ENCODE data around the gene COX6B2.

The COX6B2 gene

GRCh38 chr19:55345101-55345817 is 9.3 kb downstream of the COX6B2 start:
- H3K4me3 ChIP-seq (replicated peaks in 1 of 2; ENCODE audit: low read depth in 2 of 2, low read length in 2 of 2), result no peak overlapping the region
- no peak for DNase-seq (ENCODE audit: low read depth in 2 of 2)
- no peak for TF ChIP-seq CTCF (IDR thresholded peaks at IDR 0.05; ENCODE audit: low read depth, low read length)

GRCh38 chr19:55344444-55344843 is 10.1 kb downstream of the COX6B2 start:
- H3K4me3 ChIP-seq (replicated peaks in 1 of 2; ENCODE audit: low read depth in 2 of 2, low read length in 2 of 2), result no peak overlapping the region
- no peak for DNase-seq (ENCODE audit: low read depth in 2 of 2)
- no peak for TF ChIP-seq CTCF (IDR thresholded peaks at IDR 0.05; ENCODE audit: low read depth, low read length)

GRCh38 chr19:55341595-55342531 is 12.7 kb downstream of the COX6B2 start:
- TF ChIP-seq CTCF (IDR thresholded peaks at IDR 0.05; ENCODE audit: low read depth, low read length), result no peak
- no peak overlapping the region for H3K4me3 ChIP-seq (replicated peaks in 1 of 2; ENCODE audit: low read depth in 2 of 2, low read length in 2 of 2)

GRCh38 chr19:55341171-55341588 is 13.3 kb downstream of the COX6B2 start:
- TF ChIP-seq CTCF (IDR thresholded peaks at IDR 0.05; ENCODE audit: low read depth, low read length), result no peak
- peak overlapping the region; percentile 70 for H3K4me3 ChIP-seq (replicated peaks in 1 of 2; ENCODE audit: low read depth in 2 of 2, low read length in 2 of 2)
- peak; percentile 43 to 71 for DNase-seq (ENCODE audit: low read depth in 2 of 2)

More at GRCh38 chr19:55341595-55342531, 12.7 kb downstream of the COX6B2 start:
- DNase-seq (ENCODE audit: low read depth in 2 of 2), result no peak

GRCh38 chr19:55340784-55341147 is 13.8 kb downstream of the COX6B2 start:
- DNase-seq (ENCODE audit: low read depth in 2 of 2), result no peak
- peak overlapping the region; percentile 70 for H3K4me3 ChIP-seq (replicated peaks in 1 of 2; ENCODE audit: low read depth in 2 of 2, low read length in 2 of 2)
- no peak for TF ChIP-seq CTCF (IDR thresholded peaks at IDR 0.05; ENCODE audit: low read depth, low read length)

GRCh38 chr19:55339889-55340783 is 14.4 kb downstream of the COX6B2 start:
- peak overlapping the region; percentile 70 for H3K4me3 ChIP-seq (replicated peaks in 1 of 2; ENCODE audit: low read depth in 2 of 2, low read length in 2 of 2)
- DNase-seq (ENCODE audit: low read depth in 2 of 2), result peak in 1 of 2 donors; percentile 20
- TF ChIP-seq CTCF (IDR thresholded peaks at IDR 0.05; ENCODE audit: low read depth, low read length), result no peak
